ENCODE measurements around the gene ZP4. TPM values are rescaled to one million over a fixed set of nuclear protein-coding genes. Genes with fewer than 3 reads are reported as not detected.

The ZP4 gene
- total and polyA plus RNA-seq, 2 of the 13 experiments (the other 11 are each of a cell fraction or from before 2014, with no cell fraction given) = not detected

- Histone ChIP-seq H2AFZ (ENCODE audit: low read length) (no peak overlapping the region), H3K27ac (ENCODE audit: extremely low read length, insufficient read depth, low read length) (no peak overlapping the region), H3K4me2 (ENCODE audit: low read depth, low read length) (no peak overlapping the region), H4K20me1 (ENCODE audit: insufficient read depth, low read length) (no peaks in the 10 kb centered on the region), H3K9me3 (ENCODE audit: low read length) (peaks cover 39% of the 10 kb centered on the region), H3K36me3 (replicated peaks in 1 of 2; ENCODE audit: control insufficient read depth in 1 of 2, insufficient read depth in 2 of 2, low read length in 2 of 2) (no peaks in the 10 kb centered on the region), H3K4me3 (replicated peaks in 1 of 3; ENCODE audit: insufficient read depth in 1 of 3, low read depth in 2 of 3, low read length in 3 of 3) (no peak overlapping the region), H3K79me2 (ENCODE audit: insufficient read depth, low read length) (no peaks in the 10 kb centered on the region), H3K9ac (ENCODE audit: insufficient read depth, low read depth, low read length) (no peak overlapping the region), H3K4me1 (ENCODE audit: insufficient read depth, low read length) (no peaks in the 10 kb centered on the region), H3K27me3 (ENCODE audit: control insufficient read depth in 1 of 2, insufficient read depth in 2 of 2, low read length in 2 of 2) (no peaks in the 10 kb centered on the region)
- BruUV-seq (replicated peaks) = no TSS peak
- ATAC-seq (no peak), FAIRE-seq (no peak), DNase-seq (ENCODE audit: low spot score) (no peak)
- POLR2A ChIA-PET = no interaction called here
- WGBS (ENCODE audit: low lambda C conversion rate) = 11% methylated on average over 2 of the region's 2 CpGs
- intact Hi-C loops (cut with micrococcal nuclease; ENCODE audit: unreplicated experiment) (no loop called here), in situ Hi-C loops (cut with HindIII; ENCODE audit: extremely low pct_ligation_motif_present, low pct_unique_long_range_greater_than_20kb) (no loop called here)
- CTCF ChIA-PET (ENCODE audit: low intra/inter-chr PET ratio, low total read pairs) = no interaction called here
- TF ChIP-seq FLYWCH1 (CRISPR knock-in tag; IDR thresholded peaks at IDR 0.05) (no peak), ATF5 (CRISPR knock-in tag; IDR thresholded peaks at IDR 0.05; ENCODE audit: low read depth) (no peak), REST (IDR thresholded peaks at IDR 0.05; ENCODE audit: borderline replicate concordance in 1 of 2, low read depth in 1 of 2, low read length in 2 of 2) (no peak), REXO4 (CRISPR knock-in tag; IDR thresholded peaks at IDR 0.05; ENCODE audit: borderline replicate concordance) (no peak), MZF1 (CRISPR knock-in tag; IDR thresholded peaks at IDR 0.05; ENCODE audit: borderline replicate concordance) (no peak), ZNF678 (CRISPR knock-in tag; IDR thresholded peaks at IDR 0.05) (no peak), SP5 (CRISPR knock-in tag; IDR thresholded peaks at IDR 0.05; ENCODE audit: borderline replicate concordance, low read depth) (no peak), NFKB2 (CRISPR knock-in tag; IDR thresholded peaks at IDR 0.05; ENCODE audit: borderline replicate concordance) (no peak), KLF11 (CRISPR knock-in tag; IDR thresholded peaks at IDR 0.05) (no peak), ZNF580 (CRISPR knock-in tag; IDR thresholded peaks at IDR 0.05; ENCODE audit: borderline replicate concordance, low read depth) (no peak), ZBTB49 (CRISPR knock-in tag; IDR thresholded peaks at IDR 0.05; ENCODE audit: borderline replicate concordance) (no peak), TRAFD1 (CRISPR knock-in tag; IDR thresholded peaks at IDR 0.05; ENCODE audit: borderline replicate concordance) (no peak), ZNF512B (CRISPR knock-in tag; IDR thresholded peaks at IDR 0.05; ENCODE audit: borderline replicate concordance) (no peak)
These were observed 544 bp upstream of the ZP4 start for GRCh38 chr1:237891266-237891665.

All from HepG2 (cell line).